ENCODE results near the gene GLRX.

GRCh38 chr5:95823738-95824609, 1.4 kb upstream of the GLRX start:
- TF ChIP-seq POLR2A (IDR thresholded peaks at IDR 0.05; ENCODE audit: low read length) (peak; percentile 53), GATA1 (IDR thresholded peaks at IDR 0.05; ENCODE audit: low read depth, low read length) (no peak)

Data from erythroblast (primary cell).